DLD1 (cell line): ENCODE data around the gene STK10.

Experiments
- in situ Hi-C: cut with HindIII; loops from 2 replicates; pipeline ENCODE4 v1.10.0; 2017; ENCODE audit warnings: low sequenced_read_pairs

Gene STK10

DNA sequence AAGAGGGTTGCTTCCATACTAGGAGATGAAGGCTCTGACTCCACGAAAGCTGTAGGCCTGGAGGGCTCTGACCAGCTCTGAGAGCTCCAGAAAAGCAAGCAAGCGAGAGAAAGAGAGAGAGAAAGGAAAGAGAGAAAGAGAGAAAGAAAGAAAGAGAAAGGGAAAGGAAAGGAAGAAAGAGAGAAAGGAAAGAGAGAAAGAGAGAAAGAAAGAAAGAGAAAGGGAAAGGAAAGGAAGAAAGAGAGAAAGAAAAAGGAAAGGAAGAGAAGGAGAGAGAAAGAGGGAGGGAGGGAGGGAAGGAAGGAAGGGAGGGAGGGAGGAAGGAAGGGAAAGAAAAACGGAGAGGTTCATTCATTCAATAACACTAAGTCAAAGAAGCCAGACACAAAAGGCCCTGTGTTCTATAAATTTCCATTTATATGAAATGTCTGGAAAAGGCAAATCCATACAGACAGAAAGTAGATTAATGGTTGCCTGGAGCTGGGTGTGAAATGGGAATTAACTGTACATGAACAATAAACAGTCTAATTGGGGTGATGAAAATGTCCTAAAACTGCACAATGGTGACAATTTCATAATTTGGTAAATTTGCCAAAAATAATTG, 1.8 kb upstream of the STK10 start:
- in situ Hi-C loops, result no loop called here

DNA sequence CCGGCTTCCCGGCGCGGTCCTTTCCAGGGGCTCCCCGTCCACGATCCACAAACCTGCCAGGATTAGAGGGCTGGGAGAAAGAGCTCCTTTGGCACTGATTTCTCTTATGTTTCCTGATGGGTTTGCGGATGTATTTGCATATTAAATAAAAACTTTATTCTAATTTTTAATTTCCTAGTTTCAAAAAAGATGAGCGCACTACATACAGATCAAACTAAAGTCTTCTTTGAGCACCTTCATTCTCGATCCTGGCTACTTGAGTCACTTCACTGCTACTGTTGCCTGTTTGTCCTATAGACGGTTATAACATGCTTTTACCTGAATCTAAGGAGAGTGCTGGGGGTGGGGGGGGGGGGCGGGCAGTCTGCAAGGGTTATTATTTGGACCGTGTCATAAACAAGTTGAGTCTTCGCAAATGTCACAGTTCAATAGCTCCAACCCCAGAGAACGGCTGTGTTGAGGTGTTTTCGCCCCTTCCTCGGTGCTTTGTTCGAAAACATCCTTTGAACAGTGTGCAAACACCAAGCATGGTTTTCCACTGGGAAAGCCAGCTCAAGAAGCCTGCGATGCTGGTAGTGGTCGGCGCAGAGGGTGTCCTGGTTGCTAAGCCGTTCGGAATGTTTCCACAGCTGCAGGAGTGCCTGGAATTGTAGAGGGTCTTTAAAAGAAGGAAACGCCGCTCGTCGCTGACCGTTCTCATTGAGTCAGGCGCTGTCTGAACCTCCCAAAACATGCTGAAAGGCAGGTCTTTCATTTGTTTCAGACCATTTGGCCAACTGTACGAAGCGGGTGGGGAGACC, 1.1 kb upstream of the STK10 start:
- in situ Hi-C loops, result no loop called here

DNA sequence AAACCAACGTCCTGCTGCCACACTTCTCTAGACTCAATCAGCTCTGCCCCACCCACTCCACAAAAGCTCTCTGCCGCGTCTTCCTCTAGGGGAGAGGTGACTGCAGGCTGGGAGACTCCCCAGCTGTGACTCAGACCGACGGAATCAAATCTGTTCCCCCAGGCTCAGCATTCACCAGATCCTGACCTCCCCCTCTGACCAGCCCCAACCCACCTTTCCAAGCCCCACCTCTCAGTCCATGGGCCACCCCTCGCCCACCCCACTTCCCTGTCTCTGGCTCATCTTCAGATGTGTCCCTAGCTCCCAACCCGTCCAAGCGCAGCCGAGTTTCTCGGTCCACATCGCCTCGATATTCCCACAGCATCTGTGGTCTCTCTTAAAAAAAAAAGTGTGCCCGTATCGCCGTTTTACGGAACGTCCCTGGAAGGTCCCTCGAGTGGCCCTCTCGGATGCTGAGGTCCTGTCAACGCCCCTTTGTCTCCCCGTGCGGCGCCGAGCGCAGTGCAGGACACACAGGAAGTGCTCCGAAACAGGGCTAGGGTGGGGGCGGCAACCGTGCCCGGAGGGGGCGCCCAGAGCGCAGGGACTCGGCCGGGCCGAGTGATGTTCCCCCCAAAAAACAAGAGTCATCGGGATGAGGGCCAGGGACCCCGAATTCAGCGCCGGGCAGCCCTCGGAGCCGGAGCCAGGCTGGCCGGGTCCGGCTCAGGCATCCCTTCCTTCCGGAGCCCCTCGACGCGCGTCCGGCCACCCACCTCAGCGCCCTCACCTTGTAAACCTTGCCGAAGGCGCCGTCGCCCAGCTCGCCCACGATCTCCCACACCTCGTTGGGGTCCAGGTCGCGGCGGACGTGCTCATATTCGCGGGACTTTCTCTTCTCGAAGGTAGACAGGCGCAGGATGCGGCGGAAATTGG, 649 bp downstream of the STK10 start:
- in situ Hi-C loops, result no loop called here

DNA sequence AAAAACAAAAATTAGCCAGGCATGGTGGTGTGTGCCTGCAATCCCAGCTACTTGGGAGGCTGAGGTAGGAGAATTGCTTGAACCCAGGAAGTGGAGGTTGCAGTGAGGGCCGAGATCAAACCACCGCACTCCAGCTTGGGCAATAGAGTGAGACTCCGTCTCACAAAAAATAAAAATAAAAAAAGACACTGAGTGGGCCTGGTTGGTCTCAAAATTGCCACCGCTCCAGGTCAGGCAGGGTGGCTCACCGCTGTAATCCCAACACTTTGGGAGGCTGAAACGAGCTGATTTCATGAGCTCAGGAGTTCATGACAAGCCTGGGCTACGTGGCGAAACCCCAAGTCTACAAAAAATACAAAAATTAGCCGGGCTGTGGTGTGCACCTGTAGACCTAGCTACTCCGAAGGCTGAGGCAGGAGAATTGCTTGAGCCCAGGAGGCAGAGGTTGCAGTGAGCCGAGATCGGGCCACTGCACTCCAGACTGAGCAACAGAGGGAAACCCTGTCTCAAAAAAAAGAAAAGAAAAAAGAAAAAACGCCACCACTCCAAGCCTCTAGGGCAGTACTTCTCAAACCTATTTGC, 1.8 kb downstream of the STK10 start:
- in situ Hi-C loops, result no loop called here

DNA sequence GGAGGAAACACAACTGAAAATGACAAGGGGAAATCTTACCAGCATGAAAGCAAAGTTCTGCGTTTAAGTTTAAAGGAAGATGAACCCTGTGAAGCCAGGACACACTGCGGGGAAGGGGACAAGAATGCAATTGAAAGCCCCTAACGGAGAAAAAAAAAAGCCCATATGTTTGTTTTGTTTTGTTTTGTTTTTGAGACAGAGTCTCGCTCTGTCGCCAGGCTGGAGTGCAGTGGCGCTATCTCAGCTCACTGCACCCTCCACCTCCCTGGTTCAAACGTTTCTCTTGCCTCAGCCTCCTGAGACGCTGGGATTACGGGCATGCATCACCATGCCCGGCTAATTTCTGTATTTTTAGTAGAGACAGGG, 2.9 kb downstream of the STK10 start:
- in situ Hi-C loops, result no loop called here

DNA sequence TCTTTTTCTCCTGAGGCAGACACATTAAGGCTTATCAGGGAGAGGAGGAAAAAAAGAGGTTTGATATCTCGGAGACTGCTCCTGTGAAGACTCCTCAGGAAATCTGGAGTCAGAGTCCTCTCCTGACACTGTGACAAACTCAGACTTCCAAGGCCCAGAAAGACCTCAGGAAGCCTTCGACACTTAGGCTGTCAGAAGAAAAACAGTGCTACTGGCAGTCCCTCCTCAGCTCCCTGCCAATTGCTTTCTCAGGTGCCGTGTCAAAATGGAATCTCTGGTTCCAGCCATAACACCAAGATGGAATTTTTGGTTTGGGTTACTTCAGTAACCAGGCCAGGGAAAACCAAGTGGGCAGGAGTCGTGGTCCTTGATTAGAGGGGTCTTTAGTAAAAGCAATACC, 4.1 kb downstream of the STK10 start:
- in situ Hi-C loops, result no loop called here

DNA sequence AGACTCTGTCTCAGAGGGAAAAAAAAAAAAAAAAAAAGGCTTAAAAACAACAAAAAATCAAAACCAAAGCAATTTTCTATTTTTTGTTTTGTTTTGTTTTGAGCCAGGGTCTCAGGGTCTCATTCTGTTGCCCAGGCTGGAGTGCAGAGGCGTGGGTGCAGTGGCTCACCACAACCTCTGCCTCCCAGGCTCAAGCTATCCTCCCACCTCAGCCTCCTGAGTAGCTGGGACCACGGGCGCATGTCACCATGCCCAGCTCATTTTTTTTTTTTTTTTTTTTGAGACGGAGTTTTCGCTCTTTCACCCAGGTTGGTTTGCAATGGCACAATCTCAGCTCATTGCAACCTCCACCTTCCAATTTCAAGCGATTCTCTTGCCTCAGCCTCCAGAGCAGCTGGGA, 5.7 kb downstream of the STK10 start:
- in situ Hi-C loops, result no loop called here

DNA sequence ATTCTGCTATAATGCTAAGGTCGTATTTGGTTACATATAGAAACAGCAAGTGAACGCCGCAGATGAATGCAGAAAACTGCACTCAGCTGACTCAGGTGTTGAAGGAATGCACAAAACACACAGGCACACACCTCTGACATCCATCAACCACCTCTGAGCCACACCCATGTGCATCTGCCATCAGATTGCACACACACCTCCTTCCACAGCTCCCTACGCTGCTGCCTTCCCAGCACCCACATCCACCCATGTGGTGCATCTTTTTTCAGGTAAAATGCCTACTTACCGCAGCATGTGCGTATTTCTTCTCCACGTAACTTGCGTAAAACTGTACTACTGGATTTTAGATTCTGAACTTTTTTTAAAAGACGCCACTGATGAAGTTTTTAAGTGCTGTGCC, 7.1 kb downstream of the STK10 start:
- in situ Hi-C loops, result no loop called here

DNA sequence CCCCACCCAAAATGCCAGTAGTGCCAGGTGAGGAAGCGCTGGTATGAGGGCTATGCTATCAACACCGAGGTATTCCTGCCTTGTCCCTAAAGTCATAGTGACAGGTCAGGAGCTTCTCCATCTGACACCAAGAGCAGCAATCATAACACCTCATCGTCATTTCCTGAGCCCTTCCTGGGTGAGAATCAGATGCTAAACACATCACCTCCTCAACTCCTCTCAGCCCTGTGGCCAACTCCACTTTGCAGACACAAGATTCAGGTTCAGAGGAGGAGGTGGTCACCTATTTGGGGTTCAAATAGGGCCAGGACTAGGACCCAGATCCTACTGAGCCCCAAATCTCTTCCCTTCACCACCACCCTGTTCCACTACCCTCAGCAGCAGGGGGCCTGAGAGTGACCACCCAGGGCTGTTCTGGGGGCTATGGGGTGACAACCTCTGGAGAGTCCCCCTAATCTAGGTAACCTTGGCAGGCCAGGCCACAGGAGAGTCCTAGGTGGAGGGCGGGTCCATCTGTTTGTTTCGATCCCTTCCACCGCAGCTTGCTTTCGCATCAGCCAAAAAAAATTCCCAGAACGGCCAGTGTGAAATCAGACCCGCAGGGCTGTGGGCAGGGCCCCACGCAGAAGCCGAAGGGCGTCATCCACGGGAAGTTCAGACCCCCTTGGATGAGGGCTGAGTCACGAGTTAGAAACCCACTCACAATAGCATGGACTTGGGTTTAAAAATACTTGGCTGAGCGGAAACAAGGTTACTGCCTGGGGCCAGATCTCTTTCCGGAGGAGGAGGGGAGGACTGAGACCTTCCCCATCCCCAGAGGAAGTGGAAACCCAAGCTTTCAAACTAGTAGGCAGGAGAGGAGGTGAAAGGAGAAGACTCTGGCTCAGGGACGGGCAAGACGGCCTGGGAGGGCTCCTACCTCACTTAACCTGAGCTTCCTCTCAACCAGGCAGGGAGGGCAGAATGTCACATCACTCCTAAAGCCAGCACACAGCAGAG, 8.7 kb downstream of the STK10 start:
- in situ Hi-C loops, result loop anchor here (10.0 kb wide), 1 partner anchor 64 kb away; no protein-coding TSS in a partner anchor

DNA sequence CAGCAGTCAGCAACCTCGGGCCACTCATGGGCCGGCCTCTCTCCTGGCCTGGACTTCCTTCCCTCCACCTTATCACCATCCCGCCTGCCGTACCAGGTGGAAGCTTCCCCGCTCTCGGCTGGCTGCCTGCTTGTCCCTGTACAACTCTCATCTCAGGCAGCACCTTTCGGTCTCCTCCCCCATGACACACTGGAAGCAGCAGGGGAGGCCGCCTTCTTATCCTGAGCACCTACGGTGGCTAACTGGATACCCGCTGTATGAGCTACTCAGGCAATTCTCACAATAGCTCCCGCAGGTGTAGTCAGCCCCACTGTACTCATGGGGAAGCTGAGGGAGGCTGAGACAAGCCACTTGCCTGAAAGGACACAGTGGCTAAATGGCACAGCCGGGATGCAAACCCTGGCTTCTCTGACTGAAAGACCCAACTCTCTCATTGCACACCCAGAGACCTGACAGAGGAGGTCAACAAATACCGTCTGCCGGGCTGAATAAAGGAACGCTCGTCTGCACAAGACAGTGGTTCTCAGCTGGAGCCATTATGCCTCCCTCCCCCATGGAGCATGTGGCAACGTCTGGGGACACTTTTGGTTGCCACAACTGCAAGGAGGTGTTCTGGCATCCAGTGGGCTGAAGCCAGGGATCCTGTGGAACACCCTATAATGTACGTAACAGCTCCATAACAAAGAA, 9.6 kb downstream of the STK10 start:
- in situ Hi-C loops, result loop anchor here (10.0 kb wide), 1 partner anchor 64 kb away; no protein-coding TSS in a partner anchor

DNA sequence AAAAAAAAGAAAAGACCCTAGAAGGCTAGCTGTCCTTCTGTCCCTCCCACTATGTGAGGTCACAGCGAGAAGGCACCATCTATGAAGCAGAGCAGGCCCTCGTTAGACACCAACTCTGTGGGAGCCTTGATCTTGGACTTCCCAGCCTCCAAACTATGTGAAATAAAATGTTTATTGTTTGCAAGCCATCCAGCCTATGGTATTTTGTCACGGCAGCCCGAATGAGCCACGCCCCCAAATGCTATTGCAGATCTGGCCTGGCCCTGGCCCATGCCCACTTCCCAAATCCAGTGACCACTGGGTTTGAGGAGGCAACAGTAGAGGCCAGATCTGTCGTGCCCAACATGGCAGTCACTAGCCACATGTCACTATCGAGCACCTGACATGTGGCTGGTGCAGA, 10.8 kb downstream of the STK10 start:
- in situ Hi-C loops, result loop anchor here (10.0 kb wide), 1 partner anchor 62 kb away; no protein-coding TSS in a partner anchor

DNA sequence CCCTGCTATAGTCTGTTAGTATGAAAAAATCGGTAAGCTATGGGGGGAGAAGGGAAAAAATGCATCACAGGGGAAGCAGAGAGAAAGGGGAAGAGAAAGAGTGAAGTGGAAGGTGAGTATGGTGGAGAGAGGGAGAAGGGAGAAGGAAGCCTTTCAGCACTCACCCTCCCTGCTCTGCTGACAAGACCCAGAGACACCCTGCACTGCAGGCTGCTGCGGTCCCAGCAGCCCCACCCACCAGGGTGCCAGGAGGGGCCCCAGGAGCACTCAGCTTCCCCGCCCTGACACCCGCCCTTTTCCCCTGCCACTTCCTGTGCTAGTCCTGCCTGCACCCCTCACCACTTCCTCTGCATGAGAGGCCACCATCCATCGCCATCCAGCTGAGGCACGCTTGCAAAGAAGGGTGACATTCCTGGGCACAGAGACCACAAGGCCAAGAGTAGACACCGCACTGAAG, 12.7 kb downstream of the STK10 start:
- in situ Hi-C loops, result loop anchor here (10.0 kb wide), 1 partner anchor 60 kb away; no protein-coding TSS in a partner anchor

DNA sequence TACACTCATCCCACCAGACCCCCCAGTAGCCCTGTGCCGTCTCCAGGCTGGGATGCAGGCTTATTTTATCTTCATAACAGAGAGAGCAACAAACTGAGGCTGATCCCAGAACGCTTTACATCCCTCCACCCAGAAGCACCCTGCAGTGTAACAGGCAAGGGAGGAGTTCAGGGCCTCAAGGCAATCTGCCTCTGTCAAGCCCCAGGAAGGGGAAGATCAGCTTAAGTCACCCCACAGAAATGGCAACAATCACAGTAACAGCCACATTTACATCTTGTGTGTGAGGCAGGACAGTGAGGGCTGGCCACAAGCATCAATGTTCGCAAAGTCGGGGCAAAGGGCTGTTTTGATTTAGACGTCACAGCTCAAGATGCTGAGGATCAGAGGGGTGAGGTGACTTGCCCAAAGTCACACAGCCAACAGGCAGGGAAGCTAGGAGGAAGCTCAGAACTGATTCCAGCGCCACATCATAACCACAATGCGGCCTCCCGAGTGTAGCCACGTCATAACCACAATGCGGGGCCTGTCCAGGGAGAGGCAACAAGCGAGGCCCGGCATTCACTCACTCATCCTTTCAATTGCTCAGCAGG, 14.4 kb downstream of the STK10 start:
- in situ Hi-C loops, result loop anchor here (10.0 kb wide), 1 partner anchor 59 kb away; no protein-coding TSS in a partner anchor

DNA sequence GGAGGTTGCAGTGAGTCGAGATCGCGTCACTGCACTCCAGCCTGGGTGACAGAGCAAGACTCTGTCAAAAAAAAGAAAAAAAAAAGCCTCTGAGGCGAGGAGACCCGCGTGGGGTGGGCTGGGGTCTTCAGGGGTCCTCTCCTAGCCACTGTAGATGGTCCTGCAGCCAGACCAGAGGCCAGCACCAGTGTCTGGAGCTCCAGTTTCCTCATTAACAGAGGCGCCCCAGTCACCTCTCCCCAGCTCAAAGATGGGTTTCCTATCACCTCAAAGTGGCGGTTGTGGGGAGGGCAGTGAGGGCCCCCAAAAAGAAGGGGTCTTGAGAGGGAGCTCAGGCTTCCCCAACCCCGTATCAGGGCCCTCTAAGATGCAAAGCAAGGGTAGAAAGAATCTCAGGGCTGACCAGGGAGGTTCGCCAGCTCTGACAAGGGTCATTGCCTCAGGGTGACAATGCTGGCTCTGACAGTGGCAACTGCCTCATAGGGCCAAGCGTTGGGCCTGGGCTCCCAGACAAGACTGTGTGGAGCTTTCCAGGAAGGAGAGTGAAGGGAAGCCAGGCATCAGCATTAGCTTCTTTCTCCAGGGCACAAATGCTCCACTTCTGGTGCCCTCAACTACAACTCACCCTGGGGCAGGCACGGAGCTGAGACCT, 15.0 kb downstream of the STK10 start:
- in situ Hi-C loops, result loop anchor here (10.0 kb wide), 1 partner anchor 58 kb away; no protein-coding TSS in a partner anchor

DNA sequence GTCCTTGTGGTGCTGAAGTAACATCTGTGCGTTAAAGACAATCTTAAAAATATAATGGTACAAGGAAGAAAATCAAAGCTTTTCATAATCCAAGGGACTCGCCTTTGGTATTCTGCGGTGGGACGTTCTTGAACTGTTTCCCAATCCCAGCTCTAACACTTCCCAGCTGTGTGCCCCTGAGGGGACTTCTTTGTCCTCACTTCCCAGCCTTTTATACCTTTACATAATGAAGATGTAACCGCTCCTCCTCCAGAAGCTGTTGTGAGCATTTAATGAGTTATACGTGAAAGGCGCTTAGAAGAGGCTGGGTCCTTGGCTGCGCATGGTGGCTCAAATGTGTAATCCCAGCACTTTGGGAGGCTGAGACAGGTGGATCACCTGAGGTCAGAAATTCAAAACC, 16.9 kb downstream of the STK10 start:
- in situ Hi-C loops, result loop anchor here (10.0 kb wide), 1 partner anchor 56 kb away; no protein-coding TSS in a partner anchor

DNA sequence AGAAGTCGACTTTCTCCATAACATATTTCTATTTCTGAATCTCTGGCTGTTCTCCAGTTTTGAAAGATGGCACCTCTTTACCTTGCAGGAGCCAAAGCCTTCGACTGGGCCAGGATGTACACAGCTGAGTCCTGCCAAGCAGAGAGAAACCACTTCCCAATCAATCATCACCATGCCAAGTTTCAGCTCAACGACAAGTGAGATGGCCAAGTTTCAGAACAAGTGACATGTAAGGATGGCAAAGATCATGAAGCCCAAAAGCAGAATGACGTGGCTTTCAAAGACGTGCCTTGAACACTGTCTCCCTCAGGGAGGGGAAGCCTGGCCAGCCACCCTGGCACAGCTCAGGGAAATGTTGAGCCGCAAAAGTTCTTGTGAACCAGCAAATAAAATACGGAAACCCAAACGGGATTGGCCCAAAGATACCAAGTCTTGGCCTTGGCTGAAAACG, 17.7 kb downstream of the STK10 start:
- in situ Hi-C loops, result loop anchor here (10.0 kb wide), 1 partner anchor 55 kb away; no protein-coding TSS in a partner anchor

DNA sequence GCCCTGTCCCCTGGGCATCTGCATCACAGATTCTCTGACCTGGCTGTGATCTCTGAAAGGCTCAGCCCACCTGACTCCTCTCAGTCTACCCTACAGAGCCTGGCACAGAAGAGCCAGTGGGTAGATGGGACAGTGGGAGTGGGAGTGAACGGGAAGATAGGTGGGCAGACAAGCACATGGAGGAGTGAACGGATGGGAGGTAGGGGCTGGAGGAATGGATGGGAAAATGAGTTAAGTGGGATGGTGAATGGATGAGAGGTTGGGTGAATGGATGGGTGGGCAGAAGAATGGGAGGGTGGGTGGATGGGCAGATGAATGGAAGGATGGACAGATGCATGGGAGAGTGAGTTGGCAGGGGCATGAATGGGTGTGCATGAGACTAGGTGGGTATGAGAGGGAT, 18.8 kb downstream of the STK10 start:
- in situ Hi-C loops, result no loop called here

DNA sequence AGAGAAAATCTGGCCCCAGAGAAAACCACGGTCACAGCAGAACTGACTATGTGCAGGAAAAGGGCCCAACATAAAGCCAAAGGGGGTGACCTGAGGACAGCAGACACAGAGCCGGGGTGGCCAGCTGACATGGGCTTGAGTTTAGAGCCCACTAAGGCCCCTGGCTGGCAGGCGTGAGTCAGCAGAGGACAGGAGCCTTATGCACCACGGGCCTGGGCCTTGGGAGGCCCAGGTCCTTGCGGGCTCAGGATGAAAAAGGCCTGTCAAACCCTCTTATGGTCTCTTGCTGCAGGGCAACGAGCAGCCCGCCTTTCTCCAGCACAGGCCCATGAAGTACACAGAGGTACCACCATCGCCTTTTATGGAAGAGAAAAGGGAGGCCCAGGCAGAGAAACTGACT, 19.7 kb downstream of the STK10 start:
- in situ Hi-C loops, result no loop called here
